SU-DHL-6 (cell line): Measurements from ENCODE around the gene DHCR24.

Experiments used
- H2AFZ ChIP-seq: fragments of 200-600 bp; sonication (generic); 2 replicates; pipeline ENCODE4 v1.6.1; 2014; ENCODE audit warnings: low read depth, mild to moderate bottlenecking, moderate library complexity, mixed read lengths, antibody characterized with exemption, low read length; ENCODE audit not compliant: severe bottlenecking
- H3F3A ChIP-seq: fragments of 200-600 bp; shearing (Covaris generic); 2 replicates; pipeline ENCODE4 v1.6.0; 2016; ENCODE audit warnings: antibody characterized with exemption, mild to moderate bottlenecking; ENCODE audit not compliant: insufficient read depth
- H3K27ac ChIP-seq: fragments of 200-600 bp; sonication (generic); 2 replicates; pipeline ENCODE4 v1.5.1; 2016; ENCODE audit warnings: low read depth, mild to moderate bottlenecking, low read length, moderate library complexity, mixed read lengths
- H3K27me3 ChIP-seq: fragments of 200-600 bp; sonication (generic), shearing (Covaris generic); 2 replicates; pipeline ENCODE4 v1.6.0; 2014; ENCODE audit warnings: mild to moderate bottlenecking, low read length
- H3K36me3 ChIP-seq: fragments of 200-600 bp; sonication (generic); 2 replicates; pipeline ENCODE4 v1.6.1; 2014; ENCODE audit warnings: mild to moderate bottlenecking, low read length, mixed read lengths
- H3K4me2 ChIP-seq: fragments of 300-600, 200-600 bp; shearing (Covaris generic), sonication (generic); 2 replicates; pipeline ENCODE4 v1.6.0; 2014; ENCODE audit warnings: low read length, low read depth, mild to moderate bottlenecking; ENCODE audit not compliant: poor library complexity, severe bottlenecking
- H3K4me3 ChIP-seq: fragments of 200-600 bp; sonication (generic); 2 replicates; pipeline ENCODE4 v1.5.1; 2014; ENCODE audit warnings: antibody characterized with exemption, low read length, mild to moderate bottlenecking, mixed read lengths; ENCODE audit not compliant: insufficient read depth, poor library complexity, severe bottlenecking
- H3K79me2 ChIP-seq: fragments of 200-600 bp; sonication (generic); 2 replicates; pipeline ENCODE4 v1.6.1; 2014; ENCODE audit warnings: mild to moderate bottlenecking, low read length, moderate library complexity; ENCODE audit not compliant: insufficient read depth
- H3K9ac ChIP-seq: fragments of 200-600 bp; sonication (generic); 2 replicates; pipeline ENCODE4 v1.7.0; 2014; ENCODE audit warnings: mild to moderate bottlenecking, low read length
- H3K9me2 ChIP-seq: fragments of 200-600 bp; sonication (generic); replicated peaks from 2 replicates; pipeline ENCODE4 v1.6.1; 2014; ENCODE audit warnings: low read length; ENCODE audit not compliant: insufficient read depth
- H3K9me3 ChIP-seq: fragments of 200-600 bp; sonication (generic); 2 replicates; pipeline ENCODE4 v1.6.1; 2014; ENCODE audit warnings: low read length, mixed read lengths; ENCODE audit not compliant: insufficient read depth
- H4K20me1 ChIP-seq: fragments of 200-600 bp; sonication (generic); 2 replicates; pipeline ENCODE4 v1.6.1; 2014; ENCODE audit warnings: low read depth, mild to moderate bottlenecking, antibody characterized with exemption, low read length, moderate library complexity, mixed read lengths
- EZH2phosphoT487 ChIP-seq: fragments of 200-600 bp; sonication (generic), shearing (Covaris generic); conservative IDR thresholded peaks from 2 replicates; pipeline ENCODE4 v1.6.1; 2018; ENCODE audit warnings: mild to moderate bottlenecking, antibody characterized with exemption, low read length, moderate library complexity, mixed read lengths
- TF ChIP-seq, protein P1 (sequence below): fragments of 200-600 bp; sonication (generic); IDR thresholded peaks from one replicate; pipeline ENCODE4 v1.5.1; 2017; ENCODE audit warnings: antibody characterized with exemption, mild to moderate bottlenecking, low read length, moderate library complexity; ENCODE audit not compliant: insufficient read depth, poor library complexity, severe bottlenecking

Gene DHCR24

GRCh38 chr1:54879872-54880271, 7.1 kb downstream of the DHCR24 start:
- Histone ChIP-seq H3K36me3 (peaks cover 68% of the 10 kb centered on the region), H3K4me2 (no peak overlapping the region), H3K9me3 (0 out of 2 replicates have a peak, but pooled peaks cover 3% of the 10 kb centered on the region), H3K4me3 (no peak overlapping the region), H3K9ac (no peak overlapping the region), H3K27me3 (no peaks in the 10 kb centered on the region), H3K27ac (no peak overlapping the region), H2AFZ (no peak overlapping the region), H3K9me2 (no peaks in the 10 kb centered on the region), H3K79me2 (peaks cover 86% of the 10 kb centered on the region), H4K20me1 (peaks cover 20% of the 10 kb centered on the region), H3F3A (no peaks in the 10 kb centered on the region; the same call in 1 of the 2 replicates)
- TF ChIP-seq, protein P1, sequence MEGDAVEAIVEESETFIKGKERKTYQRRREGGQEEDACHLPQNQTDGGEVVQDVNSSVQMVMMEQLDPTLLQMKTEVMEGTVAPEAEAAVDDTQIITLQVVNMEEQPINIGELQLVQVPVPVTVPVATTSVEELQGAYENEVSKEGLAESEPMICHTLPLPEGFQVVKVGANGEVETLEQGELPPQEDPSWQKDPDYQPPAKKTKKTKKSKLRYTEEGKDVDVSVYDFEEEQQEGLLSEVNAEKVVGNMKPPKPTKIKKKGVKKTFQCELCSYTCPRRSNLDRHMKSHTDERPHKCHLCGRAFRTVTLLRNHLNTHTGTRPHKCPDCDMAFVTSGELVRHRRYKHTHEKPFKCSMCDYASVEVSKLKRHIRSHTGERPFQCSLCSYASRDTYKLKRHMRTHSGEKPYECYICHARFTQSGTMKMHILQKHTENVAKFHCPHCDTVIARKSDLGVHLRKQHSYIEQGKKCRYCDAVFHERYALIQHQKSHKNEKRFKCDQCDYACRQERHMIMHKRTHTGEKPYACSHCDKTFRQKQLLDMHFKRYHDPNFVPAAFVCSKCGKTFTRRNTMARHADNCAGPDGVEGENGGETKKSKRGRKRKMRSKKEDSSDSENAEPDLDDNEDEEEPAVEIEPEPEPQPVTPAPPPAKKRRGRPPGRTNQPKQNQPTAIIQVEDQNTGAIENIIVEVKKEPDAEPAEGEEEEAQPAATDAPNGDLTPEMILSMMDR = no peak
- TF ChIP-seq EZH2phosphoT487 = no peak

- Histone ChIP-seq H3K27me3 (no peaks in the 10 kb centered on the region), H3K9me3 (no peaks in the 10 kb centered on the region), H3K27ac (no peak overlapping the region), H3F3A (no peaks in the 10 kb centered on the region; the same call in 1 of the 2 replicates), H3K9me2 (no peaks in the 10 kb centered on the region), H3K79me2 (peaks cover 55% of the 10 kb centered on the region), H3K4me2 (no peak overlapping the region), H3K4me3 (no peak overlapping the region), H2AFZ (no peak overlapping the region), H3K9ac (no peak overlapping the region), H3K36me3 (peaks cover 56% of the 10 kb centered on the region), H4K20me1 (peaks cover 23% of the 10 kb centered on the region)
- no peak for TF ChIP-seq EZH2phosphoT487
- TF ChIP-seq, protein P1 = no peak
These were observed 10.2 kb downstream of the DHCR24 start for GRCh38 chr1:54876814-54877213.

GRCh38 chr1:54875000-54875399, 12.0 kb downstream of the DHCR24 start:
- Histone ChIP-seq H4K20me1 (peaks cover 19% of the 10 kb centered on the region), H3K9ac (no peak overlapping the region), H3K27ac (no peak overlapping the region), H3K79me2 (peaks cover 37% of the 10 kb centered on the region), H3K4me2 (no peak overlapping the region), H3K27me3 (no peaks in the 10 kb centered on the region), H3K9me3 (no peaks in the 10 kb centered on the region), H3F3A (no peaks in the 10 kb centered on the region), H3K9me2 (no peaks in the 10 kb centered on the region), H3K4me3 (no peak overlapping the region), H2AFZ (no peak overlapping the region), H3K36me3 (peaks cover 53% of the 10 kb centered on the region)
- no peak for TF ChIP-seq EZH2phosphoT487
- TF ChIP-seq, protein P1 = no peak
